ENCODE results near the gene GOLM1. TPM values are rescaled to one million over a fixed set of nuclear protein-coding genes. Genes with fewer than 3 reads are reported as not detected.

GOLM1 gene
- total and polyA plus RNA-seq, 2 of the 8 experiments (the other 6 are each of a cell fraction or from before 2014, with no cell fraction given) = 45.9 to 88.9 TPM

DNA sequence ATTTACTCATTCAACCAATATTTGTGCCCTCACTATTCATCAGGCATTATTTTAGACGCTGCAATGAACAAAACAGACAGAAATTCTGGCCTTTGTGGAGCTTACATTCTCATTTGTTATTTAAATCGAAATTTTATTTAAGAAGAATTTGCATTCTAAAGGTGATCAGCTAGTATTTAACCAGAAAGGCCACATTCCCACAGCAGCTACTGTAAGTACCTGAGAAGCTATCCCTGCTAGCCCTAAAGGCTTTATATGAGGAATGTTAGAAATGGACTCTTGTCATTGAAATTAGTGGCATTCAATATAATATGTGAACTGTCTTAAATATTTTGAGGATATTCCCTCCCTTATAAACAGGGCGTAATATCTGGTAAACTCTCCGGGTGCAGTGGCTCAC, 35.0 kb upstream of the GOLM1 start:
- Histone ChIP-seq H3K79me2 (ENCODE audit: control insufficient read depth in 1 of 2, insufficient read depth in 2 of 2, low read length in 2 of 2) (no peaks in the 10 kb centered on the region), H2BK15ac (ENCODE audit: low read length) (no peak overlapping the region), H3K23me2 (ENCODE audit: low read depth, low read length) (no peaks in the 10 kb centered on the region), H2BK20ac (ENCODE audit: low read length) (no peak overlapping the region), H3K4ac (replicated peaks; ENCODE audit: insufficient read length, low read depth, low read length) (no peak overlapping the region), H3K56ac (replicated peaks; ENCODE audit: insufficient read length, low read depth, low read length) (no peak overlapping the region), H3K9ac (replicated peaks in 1 of 4; ENCODE audit: extremely low read depth in 1 of 4, low read depth in 3 of 4, low read length in 3 of 4) (no peak overlapping the region), H3K79me1 (ENCODE audit: low read depth, low read length) (no peaks in the 10 kb centered on the region), H3K27ac (ENCODE audit: low read depth, low read length) (no peak overlapping the region), H3K4me1 (replicated peaks in 1 of 4; ENCODE audit: control insufficient read depth in 3 of 4, insufficient read depth in 4 of 4, low read length in 3 of 4) (peaks cover 0 to 13% (median 6%) of the 10 kb centered on the region in 4 experiments; a peak in 4 of 7 replicates), H3K9me3 (ENCODE audit: insufficient read depth in 2 of 2, low read depth in 1 of 2, low read length in 1 of 2) (no peaks in the 10 kb centered on the region), H4K91ac (replicated peaks; ENCODE audit: insufficient read length, low read length) (no peak overlapping the region), H3K4me2 (ENCODE audit: insufficient read depth in 1 of 2, low read depth in 2 of 2, low read length in 2 of 2) (0 out of 4 replicates have a peak overlapping the region, but pooled peaks of 1 of the 2 experiments have one; percentile 13), H4K20me1 (replicated peaks in 1 of 2; ENCODE audit: control insufficient read depth in 1 of 2, insufficient read depth in 2 of 2, low read length in 2 of 2) (no peaks in the 10 kb centered on the region), H3K14ac (ENCODE audit: insufficient read length) (no peak overlapping the region), H2AFZ (ENCODE audit: low read length) (no peak overlapping the region), H2BK12ac (ENCODE audit: low read depth, low read length) (no peak overlapping the region), H4K5ac (ENCODE audit: insufficient read length, low read depth, low read length) (no peak overlapping the region), H3K18ac (ENCODE audit: extremely low read depth, low read length) (no peak overlapping the region), H3K23ac (ENCODE audit: insufficient read length) (no peak overlapping the region), H2AK5ac (ENCODE audit: low read depth, low read length) (no peak overlapping the region), H4K8ac (ENCODE audit: extremely low read depth, insufficient read depth, low read length) (no peak overlapping the region), H3K27me3 (replicated peaks in 1 of 4; ENCODE audit: control insufficient read depth in 3 of 4, extremely low read depth in 1 of 4, insufficient read depth in 3 of 4, low read length in 3 of 4) (no peaks in the 10 kb centered on the region), H2BK5ac (ENCODE audit: low read depth, low read length) (no peak overlapping the region), H3K4me3 (ENCODE audit: extremely low read depth in 1 of 4, insufficient read depth in 2 of 4, low read depth in 3 of 4, low read length in 4 of 4) (no peak overlapping the region), H2BK120ac (replicated peaks; ENCODE audit: low read depth, low read length) (no peak overlapping the region), H3K36me3 (ENCODE audit: control insufficient read depth in 2 of 4, insufficient read depth in 4 of 4, low read length in 3 of 4) (no peaks in the 10 kb centered on the region)
- CTCF ChIA-PET (ENCODE audit: partially characterized antibody) = no interaction called here
- no peak for DNase-seq (ENCODE audit: low read depth in 1 of 2, low spot score in 2 of 2)
- POLR2A ChIA-PET (ENCODE audit: partially characterized antibody) = interaction anchor here (1.6 kb wide), 1 partner anchor 12 kb away, joined by 4 read pairs; no protein-coding TSS in a partner anchor
- WGBS, 2 experiments (ENCODE audit: extremely low coverage in 1 of 2, insufficient coverage in 1 of 2, insufficient read length in 1 of 2, insufficient replicate concordance in 2 of 2, low coverage in 1 of 2, low lambda C conversion rate in 2 of 2, missing lambda C conversion rate in 1 of 2) = 68% methylated on average over 4 of the region's 4 CpGs; no CpG with 5 or more reads in 1 of the 2 experiments
- FAIRE-seq = no peak
- TF ChIP-seq CEBPB (IDR thresholded peaks at IDR 0.05; ENCODE audit: low read depth, low read length) = no peak
- TF ChIP-seq SIN3A (conservative IDR thresholded peaks at IDR 0.05 in 1 of 2, IDR thresholded peaks at IDR 0.05 in 1 of 2; ENCODE audit: low read depth in 1 of 2, low read length in 2 of 2) = no peak
- TF ChIP-seq KDM1A (IDR thresholded peaks at IDR 0.05; ENCODE audit: borderline replicate concordance, low read length) = no peak
- no peak for TF ChIP-seq RNF2 (IDR thresholded peaks at IDR 0.05; ENCODE audit: borderline replicate concordance, low read depth, low read length, missing control alignments, poor library complexity, severe bottlenecking)
- TF ChIP-seq GTF2F1 (IDR thresholded peaks at IDR 0.05; ENCODE audit: borderline replicate concordance, low read depth, low read length) = no peak
- TF ChIP-seq NRF1 (IDR thresholded peaks at IDR 0.05; ENCODE audit: low read depth, low read length) = no peak
- TF ChIP-seq TAF1 (IDR thresholded peaks at IDR 0.05; ENCODE audit: low read depth, low read length) = no peak
- TF ChIP-seq SIX5 (IDR thresholded peaks at IDR 0.05; ENCODE audit: low read depth, low read length) = no peak
- no peak for TF ChIP-seq SP2 (IDR thresholded peaks at IDR 0.05; ENCODE audit: low read length)
- TF ChIP-seq JUND (IDR thresholded peaks at IDR 0.05; ENCODE audit: low read length) = no peak
